ENCODE measurements around the gene NUP98. TPM values are rescaled to one million over a fixed set of nuclear protein-coding genes. Genes with fewer than 3 reads are reported as not detected.

The NUP98 gene
- total RNA-seq, 1 experiment from 2014 or later, result 98.4 TPM

DNA sequence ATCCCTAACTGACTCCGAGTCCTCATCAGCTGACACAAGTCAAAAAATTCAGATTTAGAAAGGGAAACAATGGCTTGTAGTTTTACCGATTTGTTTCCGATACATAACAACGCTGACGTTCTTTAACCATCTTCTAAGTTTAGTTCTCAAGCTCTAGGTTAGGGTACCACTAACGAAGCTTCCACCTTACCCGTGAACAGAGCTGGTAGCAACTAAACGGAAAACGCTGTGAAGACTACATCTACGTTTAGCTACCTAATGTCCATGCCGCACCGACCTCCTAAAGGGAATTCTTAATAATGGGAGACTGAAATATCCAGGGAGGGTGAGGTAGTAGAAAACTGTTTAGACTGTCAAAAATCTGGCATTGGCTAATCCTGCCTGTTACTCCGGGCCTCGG lies 1.0 kb downstream of the NUP98 start:
- intact Hi-C loops (cut with micrococcal nuclease), result no loop called here
- no peaks in the 10 kb centered on the region for H3K9me2 ChIP-seq (ENCODE audit: insufficient read depth)
- ChIA-PET POLR2A (no interaction called here), CTCF (no interaction called here), RAD21 (ENCODE audit: low non-redundant PET in 1 of 2, low total read pairs in 2 of 2, uncharacterized antibody in 2 of 2, unreplicated experiment in 2 of 2) (no interaction called here)
- no peak overlapping the region for H2AFZ ChIP-seq (ENCODE audit: low read depth, low read length, poor library complexity, severe bottlenecking)
- H3K36me3 ChIP-seq (ENCODE audit: control insufficient read depth in 1 of 2, insufficient read depth in 2 of 2, low read length in 2 of 2), result peaks cover 20 to 23% of the 10 kb centered on the region in 2 experiments
- TF ChIP-seq EZH2phosphoT487 (IDR thresholded peaks at IDR 0.05; ENCODE audit: borderline replicate concordance) (no peak), JUND (IDR thresholded peaks at IDR 0.05) (no peak), RAD21 (IDR thresholded peaks at IDR 0.05; ENCODE audit: low read depth) (no peak), SRF (IDR thresholded peaks at IDR 0.05; ENCODE audit: low read depth) (no peak), SP1 (IDR thresholded peaks at IDR 0.05; ENCODE audit: low read depth) (no peak), POLR2A (IDR thresholded peaks at IDR 0.05; ENCODE audit: borderline replicate concordance, extremely low read depth, insufficient read depth, insufficient read length) (no peak), MAX (IDR thresholded peaks at IDR 0.05) (no peak), CBX3 (IDR thresholded peaks at IDR 0.05; ENCODE audit: low read depth) (no peak), EGR1 (IDR thresholded peaks at IDR 0.05; ENCODE audit: low read depth) (no peak), FOSL1 (IDR thresholded peaks at IDR 0.05; ENCODE audit: low read depth) (no peak), ATF3 (IDR thresholded peaks at IDR 0.05) (no peak), ELF1 (IDR thresholded peaks at IDR 0.05; ENCODE audit: borderline replicate concordance, low read depth) (no peak), POLR2AphosphoS5 (IDR thresholded peaks at IDR 0.05; ENCODE audit: low read depth, low read length) (no peak), EZH2 (IDR thresholded peaks at IDR 0.05) (no peak), SIN3A (IDR thresholded peaks at IDR 0.05; ENCODE audit: low read depth) (no peak), TCF7L2 (IDR thresholded peaks at IDR 0.05; ENCODE audit: borderline replicate concordance, extremely low read depth, insufficient read depth, insufficient read length) (no peak), REST (IDR thresholded peaks at IDR 0.05; ENCODE audit: low read depth) (no peak)
- TF ChIP-seq, protein P1, sequence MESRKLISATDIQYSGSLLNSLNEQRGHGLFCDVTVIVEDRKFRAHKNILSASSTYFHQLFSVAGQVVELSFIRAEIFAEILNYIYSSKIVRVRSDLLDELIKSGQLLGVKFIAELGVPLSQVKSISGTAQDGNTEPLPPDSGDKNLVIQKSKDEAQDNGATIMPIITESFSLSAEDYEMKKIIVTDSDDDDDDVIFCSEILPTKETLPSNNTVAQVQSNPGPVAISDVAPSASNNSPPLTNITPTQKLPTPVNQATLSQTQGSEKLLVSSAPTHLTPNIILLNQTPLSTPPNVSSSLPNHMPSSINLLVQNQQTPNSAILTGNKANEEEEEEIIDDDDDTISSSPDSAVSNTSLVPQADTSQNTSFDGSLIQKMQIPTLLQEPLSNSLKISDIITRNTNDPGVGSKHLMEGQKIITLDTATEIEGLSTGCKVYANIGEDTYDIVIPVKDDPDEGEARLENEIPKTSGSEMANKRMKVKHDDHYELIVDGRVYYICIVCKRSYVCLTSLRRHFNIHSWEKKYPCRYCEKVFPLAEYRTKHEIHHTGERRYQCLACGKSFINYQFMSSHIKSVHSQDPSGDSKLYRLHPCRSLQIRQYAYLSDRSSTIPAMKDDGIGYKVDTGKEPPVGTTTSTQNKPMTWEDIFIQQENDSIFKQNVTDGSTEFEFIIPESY (IDR thresholded peaks at IDR 0.05; ENCODE audit: extremely low read depth, insufficient replicate concordance, low read length), result no peak
- TF ChIP-seq, protein P2, sequence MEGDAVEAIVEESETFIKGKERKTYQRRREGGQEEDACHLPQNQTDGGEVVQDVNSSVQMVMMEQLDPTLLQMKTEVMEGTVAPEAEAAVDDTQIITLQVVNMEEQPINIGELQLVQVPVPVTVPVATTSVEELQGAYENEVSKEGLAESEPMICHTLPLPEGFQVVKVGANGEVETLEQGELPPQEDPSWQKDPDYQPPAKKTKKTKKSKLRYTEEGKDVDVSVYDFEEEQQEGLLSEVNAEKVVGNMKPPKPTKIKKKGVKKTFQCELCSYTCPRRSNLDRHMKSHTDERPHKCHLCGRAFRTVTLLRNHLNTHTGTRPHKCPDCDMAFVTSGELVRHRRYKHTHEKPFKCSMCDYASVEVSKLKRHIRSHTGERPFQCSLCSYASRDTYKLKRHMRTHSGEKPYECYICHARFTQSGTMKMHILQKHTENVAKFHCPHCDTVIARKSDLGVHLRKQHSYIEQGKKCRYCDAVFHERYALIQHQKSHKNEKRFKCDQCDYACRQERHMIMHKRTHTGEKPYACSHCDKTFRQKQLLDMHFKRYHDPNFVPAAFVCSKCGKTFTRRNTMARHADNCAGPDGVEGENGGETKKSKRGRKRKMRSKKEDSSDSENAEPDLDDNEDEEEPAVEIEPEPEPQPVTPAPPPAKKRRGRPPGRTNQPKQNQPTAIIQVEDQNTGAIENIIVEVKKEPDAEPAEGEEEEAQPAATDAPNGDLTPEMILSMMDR (IDR thresholded peaks at IDR 0.05 in 2 of 3, conservative IDR thresholded peaks at IDR 0.05 in 1 of 3; ENCODE audit: borderline replicate concordance in 1 of 3, insufficient read depth in 1 of 3, low read depth in 2 of 3, low read length in 2 of 3), result no peak
- H3K27ac ChIP-seq (ENCODE audit: low read depth, low read length), result no peak overlapping the region; the same call in 1 of the 2 replicates
- H3K9ac ChIP-seq (ENCODE audit: low read length), result peak overlapping the region; percentile 93
- TSS peak; percentile 64 for BruUV-seq (replicated peaks)
- peak overlapping the region; percentile 91 for H3K4me2 ChIP-seq (ENCODE audit: low read length)
- ATAC-seq (no peak), DNase-seq (ENCODE audit: low read depth, low spot score) (no peak)
- no peaks in the 10 kb centered on the region for H3K9me3 ChIP-seq (ENCODE audit: control insufficient read depth in 1 of 2, insufficient read depth in 1 of 2, low read depth in 1 of 2, low read length in 2 of 2)
- no peaks in the 10 kb centered on the region for H3K27me3 ChIP-seq (ENCODE audit: insufficient read depth, low read length)
- peaks cover 18% of the 10 kb centered on the region; the same call in 1 of the 2 replicates for H4K20me1 ChIP-seq (ENCODE audit: insufficient read depth)
- peaks cover 14 to 28% of the 10 kb centered on the region in 2 experiments for H3K4me1 ChIP-seq (ENCODE audit: control insufficient read depth in 1 of 2, insufficient read depth in 2 of 2, low read length in 2 of 2)
- peak overlapping the region; percentile 86 to 100 for H3K4me3 ChIP-seq (replicated peaks in 1 of 2; ENCODE audit: low read depth in 1 of 2, low read length in 2 of 2)
- peaks cover 61% of the 10 kb centered on the region for H3K79me2 ChIP-seq (ENCODE audit: insufficient read depth, low read length)

Measured in HCT116 (cell line).